Measurements from ENCODE around the gene ZNF296. TPM values are rescaled to one million over a fixed set of nuclear protein-coding genes. Genes with fewer than 3 reads are reported as not detected.

The ZNF296 gene
- total RNA-seq, 1 donor from 2014 or later, result 0.54 TPM

- Mint-ChIP-seq H3K27me3 (ENCODE audit: unreplicated experiment) (peaks cover 8% of the 10 kb centered on the region), H3K36me3 (ENCODE audit: low read depth, unreplicated experiment) (no peaks in the 10 kb centered on the region), H3K4me1 (ENCODE audit: unreplicated experiment) (peaks cover 16% of the 10 kb centered on the region), H3K4me3 (ENCODE audit: unreplicated experiment) (no peak overlapping the region), H3K27ac (ENCODE audit: unreplicated experiment) (peak overlapping the region; percentile 30), H3K9me3 (ENCODE audit: unreplicated experiment) (no peaks in the 10 kb centered on the region)
- DNase-seq (ENCODE audit: low spot score), result no peak
- TF ChIP-seq, protein P1, sequence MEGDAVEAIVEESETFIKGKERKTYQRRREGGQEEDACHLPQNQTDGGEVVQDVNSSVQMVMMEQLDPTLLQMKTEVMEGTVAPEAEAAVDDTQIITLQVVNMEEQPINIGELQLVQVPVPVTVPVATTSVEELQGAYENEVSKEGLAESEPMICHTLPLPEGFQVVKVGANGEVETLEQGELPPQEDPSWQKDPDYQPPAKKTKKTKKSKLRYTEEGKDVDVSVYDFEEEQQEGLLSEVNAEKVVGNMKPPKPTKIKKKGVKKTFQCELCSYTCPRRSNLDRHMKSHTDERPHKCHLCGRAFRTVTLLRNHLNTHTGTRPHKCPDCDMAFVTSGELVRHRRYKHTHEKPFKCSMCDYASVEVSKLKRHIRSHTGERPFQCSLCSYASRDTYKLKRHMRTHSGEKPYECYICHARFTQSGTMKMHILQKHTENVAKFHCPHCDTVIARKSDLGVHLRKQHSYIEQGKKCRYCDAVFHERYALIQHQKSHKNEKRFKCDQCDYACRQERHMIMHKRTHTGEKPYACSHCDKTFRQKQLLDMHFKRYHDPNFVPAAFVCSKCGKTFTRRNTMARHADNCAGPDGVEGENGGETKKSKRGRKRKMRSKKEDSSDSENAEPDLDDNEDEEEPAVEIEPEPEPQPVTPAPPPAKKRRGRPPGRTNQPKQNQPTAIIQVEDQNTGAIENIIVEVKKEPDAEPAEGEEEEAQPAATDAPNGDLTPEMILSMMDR (IDR thresholded peaks at IDR 0.05; ENCODE audit: unreplicated experiment), result no peak
Observed at GRCh38 chr19:45103508-45104319, 27.4 kb upstream of the ZNF296 start.

GRCh38 chr19:45103156-45103507, 26.9 kb upstream of the ZNF296 start:
- no peaks in the 10 kb centered on the region for H3K9me3 Mint-ChIP-seq (ENCODE audit: unreplicated experiment)
- no peak overlapping the region for H3K27ac Mint-ChIP-seq (ENCODE audit: unreplicated experiment)
- H3K27me3 Mint-ChIP-seq (ENCODE audit: unreplicated experiment), result peaks cover 8% of the 10 kb centered on the region
- peaks cover 16% of the 10 kb centered on the region for H3K4me1 Mint-ChIP-seq (ENCODE audit: unreplicated experiment)
- H3K4me3 Mint-ChIP-seq (ENCODE audit: unreplicated experiment), result no peak overlapping the region
- TF ChIP-seq, protein P1 (IDR thresholded peaks at IDR 0.05; ENCODE audit: unreplicated experiment), result no peak
- DNase-seq (ENCODE audit: low spot score), result no peak
- no peaks in the 10 kb centered on the region for H3K36me3 Mint-ChIP-seq (ENCODE audit: low read depth, unreplicated experiment)

DNA sequence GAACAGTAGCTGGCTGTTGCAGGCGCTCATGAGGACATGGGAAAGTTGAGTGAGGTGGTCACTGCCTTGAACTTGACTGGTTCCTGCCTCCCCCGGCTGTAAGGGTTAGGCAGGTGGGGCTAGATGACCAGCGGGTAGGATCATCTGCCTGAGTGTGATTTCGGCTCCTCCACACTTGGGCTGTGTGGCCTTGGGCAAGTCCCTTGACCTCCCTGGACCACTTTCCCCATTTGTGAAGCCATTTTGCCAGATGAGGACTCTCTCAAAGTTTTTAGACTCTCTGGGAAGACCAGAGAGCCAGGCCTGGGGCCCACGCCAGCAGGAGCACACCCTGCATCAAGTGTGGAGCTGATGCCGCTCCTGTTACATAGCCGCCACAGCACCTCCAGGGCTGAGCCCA, 26.2 kb upstream of the ZNF296 start:
- peaks cover 8% of the 10 kb centered on the region for H3K27me3 Mint-ChIP-seq (ENCODE audit: unreplicated experiment)
- TF ChIP-seq, protein P1 (IDR thresholded peaks at IDR 0.05; ENCODE audit: unreplicated experiment), result no peak

GRCh38 chr19:45101806-45102205, 25.5 kb upstream of the ZNF296 start:
- TF ChIP-seq, protein P1 (IDR thresholded peaks at IDR 0.05; ENCODE audit: unreplicated experiment), result no peak
- peaks cover 9% of the 10 kb centered on the region for H3K27me3 Mint-ChIP-seq (ENCODE audit: unreplicated experiment)
- H3K9me3 Mint-ChIP-seq (ENCODE audit: unreplicated experiment), result no peaks in the 10 kb centered on the region
- H3K27ac Mint-ChIP-seq (ENCODE audit: unreplicated experiment), result no peak overlapping the region
- no peak for DNase-seq (ENCODE audit: low spot score)
- H3K36me3 Mint-ChIP-seq (ENCODE audit: low read depth, unreplicated experiment), result peaks cover 4% of the 10 kb centered on the region
- H3K4me1 Mint-ChIP-seq (ENCODE audit: unreplicated experiment), result peaks cover 19% of the 10 kb centered on the region
- no peak overlapping the region for H3K4me3 Mint-ChIP-seq (ENCODE audit: unreplicated experiment)

More for the DNA sequence above, 26.2 kb upstream of the ZNF296 start:
- H3K27ac Mint-ChIP-seq (ENCODE audit: unreplicated experiment), result no peak overlapping the region
- H3K4me1 Mint-ChIP-seq (ENCODE audit: unreplicated experiment), result peaks cover 16% of the 10 kb centered on the region
- DNase-seq (ENCODE audit: low spot score), result no peak
- H3K9me3 Mint-ChIP-seq (ENCODE audit: unreplicated experiment), result no peaks in the 10 kb centered on the region
- H3K4me3 Mint-ChIP-seq (ENCODE audit: unreplicated experiment), result no peak overlapping the region
- H3K36me3 Mint-ChIP-seq (ENCODE audit: low read depth, unreplicated experiment), result no peaks in the 10 kb centered on the region

- no peaks in the 10 kb centered on the region for H3K9me3 Mint-ChIP-seq (ENCODE audit: unreplicated experiment)
- H3K4me1 Mint-ChIP-seq (ENCODE audit: unreplicated experiment), result peaks cover 28% of the 10 kb centered on the region
- peaks cover 13% of the 10 kb centered on the region for H3K36me3 Mint-ChIP-seq (ENCODE audit: low read depth, unreplicated experiment)
- H3K27ac Mint-ChIP-seq (ENCODE audit: unreplicated experiment), result peak overlapping the region; percentile 7
- H3K27me3 Mint-ChIP-seq (ENCODE audit: unreplicated experiment), result peaks cover 12% of the 10 kb centered on the region
- TF ChIP-seq, protein P1 (IDR thresholded peaks at IDR 0.05; ENCODE audit: unreplicated experiment), result no peak
- DNase-seq (ENCODE audit: low spot score), result no peak
- peak overlapping the region; percentile 6 for H3K4me3 Mint-ChIP-seq (ENCODE audit: unreplicated experiment)
Observed at GRCh38 chr19:45100846-45101252, 24.6 kb upstream of the ZNF296 start.
